Sigmoid colon (tissue), 7 donors: ENCODE data around the gene CR1. TPM values are rescaled to one million over a fixed set of nuclear protein-coding genes. Genes with fewer than 3 reads are reported as not detected.
"Not testable (repeated sequence)": the region's sequence is repeated elsewhere in the genome, so short reads cannot be mapped to it uniquely, and the experiment has no call there.

Experiments
- DNase-seq: peaks from one replicate; pipeline ENCODE4 v3.0.0-alpha.2; 2019
- H3K27ac ChIP-seq, 4 donors: fragments of 200-600 bp; sonication (generic); one replicate each; pipeline ENCODE4 v1.5.1; 2016 to 2019; ENCODE audit warnings: mild to moderate bottlenecking in 1 of 4
- H3K27me3 ChIP-seq, 3 donors: fragments of 200-600 bp; sonication (generic); one replicate each; pipeline ENCODE4 v1.5.1; 2019; ENCODE audit warnings: mild to moderate bottlenecking in 1 of 3
- H3K36me3 ChIP-seq, 4 donors: fragments of 200-600 bp; sonication (generic); one replicate each; pipeline ENCODE4 v1.5.1; 2016 to 2019
- H3K4me1 ChIP-seq, 4 donors: fragments of 200-600 bp; sonication (generic); one replicate each; pipeline ENCODE4 v1.5.1; 2017 to 2019
- H3K4me3 ChIP-seq, 4 donors: fragments of 200-600 bp; sonication (generic); one replicate each; pipeline ENCODE4 v1.5.1; 2017 to 2019; ENCODE audit warnings: mild to moderate bottlenecking in 2 of 4, moderate library complexity in 1 of 4
- H3K9me3 ChIP-seq, 4 donors: fragments of 200-600 bp in 3 of 4; sonication (generic) in 3 of 4; one replicate each; pipeline versions ENCODE4 v1.5.1 to v1.6.1; 2013 to 2019
- CTCF ChIP-seq, 4 experiments: fragments of 450-650 bp in 3 of 4; fragments of 200-600 bp in 1 of 4; IDR thresholded peaks; one replicate each; pipeline ENCODE4 v1.5.1; 2016 to 2019; ENCODE audit warnings: antibody characterized with exemption in 4 of 4, mild to moderate bottlenecking in 3 of 4, moderate library complexity in 2 of 4
- EP300 ChIP-seq, 4 donors: sonication (generic); formaldehyde crosslinking; IDR thresholded peaks; one replicate each; pipeline ENCODE4 v1.6.1; 2017; ENCODE audit warnings: antibody characterized with exemption in 4 of 4
- POLR2A ChIP-seq, 2 donors: fragments of 450-650 bp; IDR thresholded peaks; one replicate each; pipeline ENCODE4 v1.6.1; 2016; ENCODE audit warnings: antibody characterized with exemption in 2 of 2, mild to moderate bottlenecking in 2 of 2, moderate library complexity in 2 of 2
- POLR2AphosphoS5 ChIP-seq, 4 donors: sonication (generic); formaldehyde crosslinking; IDR thresholded peaks; one replicate each; pipeline ENCODE4 v1.6.1; 2017; ENCODE audit warnings: antibody characterized with exemption in 4 of 4
- WGBS, 2 donors: extraction: QIAGEN DNeasy Blood & Tissue Kit; methylation state at CpG; one replicate each; pipeline ENCODE4 v1.1.7; 2013; 5-methylcytosine and 5-hydroxymethylcytosine counted together
- intact Hi-C: fragments of 100-400 bp; cut with DNase I; formaldehyde crosslinking; loops from one replicate; pipeline ENCODE4 v1.15.1; 2023
- polyA plus RNA-seq, 3 donors: library from polyadenylated mRNA; stranded (reverse); fragments of 200-250 nt; gene quantifications; one replicate each; pipeline ENCODE4 v1.2.3, GENCODE V29; 2013
- total RNA-seq, 4 donors: library from RNA; depleted of rRNA; stranded (reverse); fragments of >200 nt; gene quantifications; one replicate each; pipeline ENCODE4 v1.1.0, GENCODE V29; 2016
- donor health status: healthy with polysubstance abuse.
- donor health status: Bipolar disorder and iron deficiency.
- donor health status: healthy.

Gene CR1
- total and polyA plus RNA-seq, 7 donors: 0.46 to 11.5 (median 5.8) TPM

- DNase-seq: no peak
- peaks cover 0 to 61% (median 26%) of the 10 kb centered on the region in 3 donors for H3K27me3 ChIP-seq
- H3K9me3 ChIP-seq: no peaks in the 10 kb centered on the region
- 81 to 84% methylated on average over 3 of the region's 3 CpGs for WGBS, 2 donors
- H3K4me1 ChIP-seq: peaks cover 0 to 10% (median 6%) of the 10 kb centered on the region in 4 donors
- no peak for TF ChIP-seq POLR2A (IDR thresholded peaks at IDR 0.05)
- TF ChIP-seq CTCF (IDR thresholded peaks at IDR 0.05): no peak
- TF ChIP-seq POLR2AphosphoS5 (IDR thresholded peaks at IDR 0.05): no peak
- no peak for TF ChIP-seq EP300 (IDR thresholded peaks at IDR 0.05)
- H3K36me3 ChIP-seq: no peaks in the 10 kb centered on the region
- intact Hi-C loops: no loop called here
- H3K4me3 ChIP-seq: no peak overlapping the region
- H3K27ac ChIP-seq: no peak overlapping the region
Measured at GRCh38 chr1:207493212-207493611, 2.7 kb upstream of the CR1 start.

GRCh38 chr1:207494171-207494570 lies 1.8 kb upstream of the CR1 start:
- no peak for DNase-seq
- 87 to 92% methylated on average over 1 of the region's 1 CpG for WGBS, 2 donors
- intact Hi-C loops: no loop called here
- no peaks in the 10 kb centered on the region for H3K36me3 ChIP-seq
- no peaks in the 10 kb centered on the region for H3K9me3 ChIP-seq
- no peak overlapping the region for H3K4me3 ChIP-seq
- H3K27me3 ChIP-seq: peaks cover 0 to 65% (median 26%) of the 10 kb centered on the region in 3 donors
- H3K27ac ChIP-seq: no peak overlapping the region
- peaks cover 0 to 10% (median 6%) of the 10 kb centered on the region in 4 donors for H3K4me1 ChIP-seq
- no peak for TF ChIP-seq EP300 (IDR thresholded peaks at IDR 0.05)

DNA sequence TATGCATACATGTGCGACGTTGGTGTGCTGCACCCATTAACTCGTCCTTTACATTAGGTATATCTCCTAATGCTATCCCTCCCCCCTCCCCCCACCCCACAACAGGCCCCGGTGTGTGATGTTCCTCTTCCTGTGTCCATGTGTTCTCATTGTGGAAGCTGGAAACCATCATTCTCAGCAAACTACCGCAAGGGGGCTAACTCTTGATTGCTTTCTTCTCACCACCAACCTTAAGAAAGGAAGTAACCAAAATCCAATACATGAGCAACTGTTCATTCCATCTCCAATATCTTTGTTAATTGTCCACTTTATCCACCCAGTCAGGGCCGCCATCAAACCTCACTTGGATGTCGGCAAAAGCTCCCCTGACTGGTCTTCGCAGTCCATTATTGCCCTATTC lies 676 bp upstream of the CR1 start:
- intact Hi-C loops, DNase-seq, H3K27ac ChIP-seq, H3K9me3 ChIP-seq, H3K4me3 ChIP-seq, H3K36me3 ChIP-seq: not testable (repeated sequence)
- peaks cover 0 to 75% (median 26%) of the 10 kb centered on the region in 3 donors for H3K27me3 ChIP-seq
- 83 to 88% methylated on average over 8 of the region's 8 CpGs for WGBS, 2 donors
- peaks cover 0 to 10% (median 6%) of the 10 kb centered on the region in 4 donors for H3K4me1 ChIP-seq

- Histone ChIP-seq H3K9me3 (no peaks in the 10 kb centered on the region), H3K4me1 (peaks cover 0 to 10% (median 6%) of the 10 kb centered on the region in 4 donors), H3K27me3 (peaks cover 0 to 71% (median 26%) of the 10 kb centered on the region in 3 donors), H3K36me3 (no peaks in the 10 kb centered on the region), H3K4me3 (no peak overlapping the region), H3K27ac (no peak overlapping the region)
- no peak for DNase-seq
- intact Hi-C loops: no loop called here
- WGBS, 2 donors: 64 to 68% methylated on average over 5 of the region's 5 CpGs
- TF ChIP-seq CTCF (IDR thresholded peaks at IDR 0.05) (no peak), POLR2AphosphoS5 (IDR thresholded peaks at IDR 0.05) (no peak), POLR2A (IDR thresholded peaks at IDR 0.05) (no peak), EP300 (IDR thresholded peaks at IDR 0.05) (no peak)
Measured at GRCh38 chr1:207497941-207498340, 2.0 kb downstream of the CR1 start.

DNA sequence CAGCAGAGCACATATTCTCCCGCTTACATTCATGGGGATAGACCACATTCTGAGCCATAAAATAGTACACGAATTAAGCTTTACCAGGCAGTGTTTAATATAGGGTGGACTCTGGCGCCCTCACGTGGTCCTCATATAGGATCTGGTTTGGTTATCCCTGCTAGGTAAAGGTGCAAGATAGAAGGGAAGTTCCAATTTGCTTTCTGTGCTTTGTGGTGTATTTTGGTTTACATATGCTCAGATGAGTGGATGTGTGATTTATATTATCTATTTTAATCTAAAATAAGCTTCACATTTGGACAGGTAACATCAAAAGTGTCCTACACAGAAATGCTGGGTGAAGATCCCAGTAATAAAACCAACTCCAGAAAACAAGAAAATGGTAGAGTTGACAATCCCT lies 3.6 kb downstream of the CR1 start:
- TF ChIP-seq CTCF (IDR thresholded peaks at IDR 0.05) (peak in 3 of 4 experiments; percentile 19 to 43 (median 39)), EP300 (IDR thresholded peaks at IDR 0.05) (no peak)
- H3K4me3 ChIP-seq: no peak overlapping the region
- H3K27me3 ChIP-seq: peaks cover 0 to 55% (median 26%) of the 10 kb centered on the region in 3 donors
- intact Hi-C loops: no loop called here
- no peak overlapping the region for H3K27ac ChIP-seq
- DNase-seq: no peak
- no peaks in the 10 kb centered on the region for H3K36me3 ChIP-seq
- peaks cover 0 to 10% (median 6%) of the 10 kb centered on the region in 4 donors for H3K4me1 ChIP-seq
- H3K9me3 ChIP-seq: no peaks in the 10 kb centered on the region
- WGBS, 2 donors: 0 to 1% methylated on average over 4 of the region's 4 CpGs

- Histone ChIP-seq H3K27ac (no peak overlapping the region), H3K27me3 (peaks cover 0 to 47% (median 22%) of the 10 kb centered on the region in 3 donors), H3K4me3 (no peak overlapping the region), H3K9me3 (no peaks in the 10 kb centered on the region), H3K36me3 (no peaks in the 10 kb centered on the region), H3K4me1 (peaks cover 0 to 10% (median 6%) of the 10 kb centered on the region in 4 donors)
- 72 to 79% methylated on average over 3 of the region's 3 CpGs for WGBS, 2 donors
- no peak for TF ChIP-seq EP300 (IDR thresholded peaks at IDR 0.05)
- no peak for TF ChIP-seq POLR2AphosphoS5 (IDR thresholded peaks at IDR 0.05)
- no peak for TF ChIP-seq CTCF (IDR thresholded peaks at IDR 0.05)
- TF ChIP-seq POLR2A (IDR thresholded peaks at IDR 0.05): no peak
- DNase-seq: no peak
- intact Hi-C loops: no loop called here
Measured at GRCh38 chr1:207500306-207500705, 4.3 kb downstream of the CR1 start.
